ENCODE results near the gene TMEM255B. TPM values are rescaled to one million over a fixed set of nuclear protein-coding genes. Genes with fewer than 3 reads are reported as not detected.
A peak's percentile ranks its signal among the peaks of the same experiment; 100 is the strongest.
"Not testable (repeated sequence)": the region's sequence is repeated elsewhere in the genome, so short reads cannot be mapped to it uniquely, and the experiment has no call there.

The TMEM255B gene
- total RNA-seq, 1 donor from 2014 or later, result 45.6 TPM

GRCh38 chr13:113748101-113748861 lies 10.7 kb upstream of the TMEM255B start:
- DNase-seq (ENCODE audit: low read depth in 2 of 2), result no peak

GRCh38 chr13:113748862-113749451 lies 10.1 kb upstream of the TMEM255B start:
- no peak for DNase-seq (ENCODE audit: low read depth in 2 of 2)

- DNase-seq (ENCODE audit: low read depth in 2 of 2), result no peak
Observed at GRCh38 chr13:113749507-113749906, 9.5 kb upstream of the TMEM255B start.

- no peak for DNase-seq (ENCODE audit: low read depth in 2 of 2)
Observed at GRCh38 chr13:113749967-113750366, 9.1 kb upstream of the TMEM255B start.

- no peak for DNase-seq (ENCODE audit: low read depth in 2 of 2)
Observed at GRCh38 chr13:113750554-113751399, 8.2 kb upstream of the TMEM255B start.

GRCh38 chr13:113751491-113751890 lies 7.5 kb upstream of the TMEM255B start:
- DNase-seq (ENCODE audit: low read depth in 2 of 2), result no peak

GRCh38 chr13:113752211-113752986 lies 6.6 kb upstream of the TMEM255B start:
- DNase-seq (ENCODE audit: low read depth in 2 of 2), result not testable (repeated sequence)

- DNase-seq (ENCODE audit: low read depth in 2 of 2), result no peak
Observed at GRCh38 chr13:113753171-113753570, 5.9 kb upstream of the TMEM255B start.

- no peak for DNase-seq (ENCODE audit: low read depth in 2 of 2)
Observed at GRCh38 chr13:113754242-113754641, 4.8 kb upstream of the TMEM255B start.

- DNase-seq (ENCODE audit: low read depth in 2 of 2), result no peak
Observed at GRCh38 chr13:113754691-113755090, 4.3 kb upstream of the TMEM255B start.

GRCh38 chr13:113756441-113757097 lies 2.5 kb upstream of the TMEM255B start:
- no peak for DNase-seq (ENCODE audit: low read depth in 2 of 2)

GRCh38 chr13:113759525-113760137 lies 605 bp downstream of the TMEM255B start:
- peak; percentile 50 to 86 for DNase-seq (ENCODE audit: low read depth in 2 of 2)

GRCh38 chr13:113761136-113761535 lies 2.1 kb downstream of the TMEM255B start:
- DNase-seq (ENCODE audit: low read depth in 2 of 2), result no peak

- DNase-seq (ENCODE audit: low read depth in 2 of 2), result no peak
Observed at GRCh38 chr13:113762075-113762474, 3.0 kb downstream of the TMEM255B start.

GRCh38 chr13:113762538-113762937 lies 3.5 kb downstream of the TMEM255B start:
- DNase-seq (ENCODE audit: low read depth in 2 of 2), result no peak

- no peak for DNase-seq (ENCODE audit: low read depth in 2 of 2)
Observed at GRCh38 chr13:113763254-113763653, 4.2 kb downstream of the TMEM255B start.

- DNase-seq (ENCODE audit: low read depth in 2 of 2), result no peak
Observed at GRCh38 chr13:113763961-113764792, 5.2 kb downstream of the TMEM255B start.

- DNase-seq (ENCODE audit: low read depth in 2 of 2), result no peak
Observed at GRCh38 chr13:113764793-113765563, 6.0 kb downstream of the TMEM255B start.

- DNase-seq (ENCODE audit: low read depth in 2 of 2), result no peak
Observed at GRCh38 chr13:113765564-113765910, 6.5 kb downstream of the TMEM255B start.
